Kidney capillary endothelial cell (primary cell): ENCODE results near the gene DOCK8.
"Not testable (repeated sequence)": the region's sequence is repeated elsewhere in the genome, so short reads cannot be mapped to it uniquely, and the experiment has no call there.

Experiments used
- DNase-seq: peaks from one replicate; pipeline ENCODE4 v3.0.0-alpha.2; 2018; ENCODE audit warnings: low spot score

Gene DOCK8

DNA sequence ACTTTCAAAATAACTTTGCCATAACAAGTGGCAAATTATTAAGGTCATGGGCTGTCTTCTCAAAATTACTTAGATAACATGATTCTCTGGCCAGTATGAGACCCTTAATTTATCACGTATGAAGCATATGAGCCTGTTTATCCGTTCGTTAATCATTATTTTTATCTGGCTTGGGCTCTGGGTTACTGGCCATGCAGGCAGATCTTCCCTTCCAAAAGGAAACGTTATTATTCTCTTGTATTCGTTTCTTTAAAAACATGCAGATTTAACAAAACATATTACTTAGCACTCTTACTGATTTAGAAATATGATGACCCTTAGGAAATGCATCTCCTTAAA is 148.6 kb downstream of the DOCK8 start:
- DNase-seq: no peak

DNA sequence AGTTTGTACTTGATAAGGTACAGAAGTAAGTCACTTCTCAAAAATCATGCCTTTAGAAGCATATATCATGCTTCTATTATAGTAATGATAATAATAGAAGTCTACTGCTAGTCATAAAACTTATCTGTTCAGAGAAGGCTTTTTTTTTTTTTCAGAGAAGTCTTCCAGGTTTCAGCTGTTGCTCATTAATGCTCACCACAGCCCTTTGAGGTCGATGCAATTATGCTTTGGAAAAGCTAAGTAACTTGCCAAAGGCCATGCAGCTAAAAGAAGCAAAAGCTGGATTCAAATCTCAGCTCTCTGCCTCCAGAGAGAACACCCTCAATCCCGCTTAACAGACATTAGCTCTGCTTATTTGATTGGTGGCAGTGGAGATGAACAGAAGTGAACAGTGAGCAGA is 150.8 kb downstream of the DOCK8 start:
- no peak for DNase-seq

DNA sequence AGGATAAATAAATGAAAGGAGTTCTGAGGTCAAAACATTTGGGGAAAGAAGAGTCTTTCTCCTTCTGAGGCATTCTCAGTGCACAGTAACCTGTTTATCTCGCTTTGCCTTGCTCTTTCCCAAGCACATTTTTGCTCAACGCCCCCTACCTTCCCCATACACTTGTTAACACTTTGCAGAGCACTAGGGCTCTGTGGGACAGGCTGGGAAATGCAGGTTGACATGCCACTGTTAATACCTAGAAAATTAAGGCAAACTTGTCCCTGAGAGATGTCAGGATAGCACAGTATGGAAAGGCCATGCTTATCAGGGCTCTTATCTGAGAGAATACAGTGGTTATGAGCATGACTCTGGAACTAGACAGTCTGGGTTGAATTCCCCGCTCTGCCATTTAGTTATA is 152.0 kb downstream of the DOCK8 start:
- no peak for DNase-seq

DNA sequence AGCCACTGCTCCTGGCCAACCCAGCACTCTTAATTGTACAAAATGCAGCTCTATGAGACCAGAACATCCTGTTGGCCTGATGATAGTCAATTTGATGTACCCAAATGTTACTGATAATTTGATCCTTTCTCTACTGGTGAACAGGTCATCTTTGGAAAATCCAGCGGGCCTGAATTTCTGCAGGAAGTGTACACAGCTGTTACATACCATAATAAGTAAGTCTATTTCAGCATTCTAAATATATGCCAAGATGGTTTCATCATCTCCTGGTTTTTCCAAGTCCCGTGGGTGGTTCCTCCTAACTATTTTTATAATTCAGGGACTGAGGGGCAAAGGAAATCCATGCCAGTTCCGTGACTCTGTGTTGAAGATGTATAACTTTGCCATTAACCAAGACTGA is 155.4 kb downstream of the DOCK8 start:
- no peak for DNase-seq

DNA sequence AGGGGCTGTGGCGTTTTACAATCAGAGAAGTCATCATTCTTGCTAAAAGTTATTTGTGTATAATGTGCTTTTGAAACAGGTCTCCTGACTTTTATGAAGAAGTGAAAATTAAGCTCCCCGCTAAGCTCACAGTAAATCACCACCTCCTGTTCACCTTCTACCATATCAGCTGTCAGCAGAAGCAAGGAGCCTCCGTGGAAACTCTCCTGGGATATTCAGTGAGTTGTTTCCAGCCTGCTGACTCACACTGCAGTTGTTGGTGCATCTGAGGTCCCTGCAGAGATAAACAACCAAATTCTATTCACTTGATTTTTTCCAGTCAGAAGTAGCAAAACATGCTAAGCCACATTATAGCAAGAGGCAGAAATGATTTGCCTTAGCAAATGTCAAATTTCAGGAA is 156.7 kb downstream of the DOCK8 start:
- DNase-seq: no peak

DNA sequence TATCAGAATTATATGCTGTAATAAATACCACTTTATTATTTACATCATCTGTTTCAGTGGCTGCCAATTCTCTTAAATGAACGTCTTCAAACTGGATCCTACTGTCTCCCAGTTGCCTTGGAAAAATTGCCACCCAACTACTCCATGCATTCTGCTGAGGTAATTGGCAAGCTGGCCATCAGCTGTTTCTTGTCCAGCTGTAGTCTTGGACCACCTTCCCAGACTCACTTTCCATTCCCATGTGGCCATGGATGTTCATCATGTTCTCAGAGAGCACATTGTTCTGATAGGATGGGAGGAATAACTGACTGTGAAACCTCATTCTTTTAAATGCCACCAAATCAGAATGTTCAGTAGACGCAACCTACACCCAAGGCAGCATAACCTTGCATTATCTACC is 157.5 kb downstream of the DOCK8 start:
- no peak for DNase-seq

DNA sequence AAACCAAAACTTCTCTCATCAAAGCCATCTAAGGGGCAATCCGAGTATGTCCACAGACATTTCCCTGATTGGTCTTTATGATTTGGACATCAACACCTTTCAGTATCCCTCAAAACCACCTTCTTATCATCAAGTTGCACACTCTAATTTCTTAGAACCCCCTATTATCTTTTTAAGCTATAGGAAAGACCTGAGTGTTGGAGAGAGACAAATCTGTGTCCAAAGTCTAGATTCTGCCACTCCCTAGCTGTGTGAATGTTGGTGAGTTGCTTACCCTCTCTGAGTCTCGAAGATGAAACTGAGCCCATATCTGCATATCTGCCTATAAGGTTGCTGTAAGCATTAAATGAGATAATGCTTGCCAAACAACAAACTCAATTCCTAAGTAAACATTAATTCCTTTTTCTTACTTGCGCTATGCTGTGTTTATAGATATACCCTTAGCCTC is 159.1 kb downstream of the DOCK8 start:
- DNase-seq: no peak

DNA sequence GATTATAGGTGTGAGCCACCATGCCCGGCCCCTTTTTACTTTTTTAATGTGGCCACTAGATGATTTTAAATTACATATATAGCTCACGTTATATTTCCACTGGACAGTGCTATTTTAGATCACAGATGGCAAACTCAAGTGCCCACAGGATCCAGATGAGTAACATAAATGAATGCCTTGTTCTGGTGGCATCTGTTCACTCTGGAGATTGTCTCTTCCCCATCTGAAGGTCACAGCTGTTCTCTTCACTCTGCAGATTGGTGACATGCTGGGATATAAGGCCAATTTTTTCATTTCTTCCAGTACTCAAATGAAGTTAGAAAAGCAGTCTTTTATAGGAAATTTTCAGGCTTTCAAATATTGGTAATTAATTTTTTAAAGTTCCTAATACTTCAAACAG is 160.1 kb downstream of the DOCK8 start:
- no peak for DNase-seq

DNA sequence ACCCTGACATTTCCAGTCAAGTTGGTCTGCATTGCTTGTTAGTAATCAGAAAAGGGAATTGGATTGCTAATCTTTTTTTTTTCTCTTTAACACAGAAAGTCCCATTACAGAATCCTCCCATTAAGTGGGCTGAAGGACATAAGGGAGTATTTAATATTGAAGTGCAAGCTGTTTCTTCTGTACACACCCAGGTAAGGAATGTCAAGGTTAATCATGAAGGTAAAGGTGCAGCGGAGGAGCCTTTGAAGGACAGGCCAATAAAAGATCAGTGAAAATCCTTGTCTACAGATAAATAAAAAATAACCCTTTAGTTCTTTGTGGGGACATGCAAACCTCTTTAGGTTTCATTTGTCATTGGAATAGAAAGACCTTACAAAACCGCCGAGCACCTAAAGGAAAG is 161.4 kb downstream of the DOCK8 start:
- no peak for DNase-seq

DNA sequence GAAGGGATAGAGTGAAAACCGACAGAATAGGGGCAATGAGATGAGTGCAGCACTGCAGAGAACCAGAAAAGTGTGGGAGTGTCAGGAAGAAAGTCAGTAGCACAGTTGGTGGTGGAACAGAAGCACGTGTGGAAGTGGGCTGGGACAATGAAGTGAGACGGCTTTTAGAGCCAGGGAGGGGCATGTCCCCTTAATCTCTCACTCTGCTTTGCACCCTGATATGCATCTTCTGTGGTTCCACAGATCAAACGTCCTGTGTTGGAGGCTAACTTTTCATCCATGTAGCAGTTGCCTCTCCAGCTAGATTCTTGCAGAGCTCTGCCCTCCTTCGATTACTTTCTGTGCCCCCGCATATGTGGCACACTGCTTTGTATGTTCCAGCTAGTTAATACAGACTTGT is 163.6 kb downstream of the DOCK8 start:
- DNase-seq: no peak

DNA sequence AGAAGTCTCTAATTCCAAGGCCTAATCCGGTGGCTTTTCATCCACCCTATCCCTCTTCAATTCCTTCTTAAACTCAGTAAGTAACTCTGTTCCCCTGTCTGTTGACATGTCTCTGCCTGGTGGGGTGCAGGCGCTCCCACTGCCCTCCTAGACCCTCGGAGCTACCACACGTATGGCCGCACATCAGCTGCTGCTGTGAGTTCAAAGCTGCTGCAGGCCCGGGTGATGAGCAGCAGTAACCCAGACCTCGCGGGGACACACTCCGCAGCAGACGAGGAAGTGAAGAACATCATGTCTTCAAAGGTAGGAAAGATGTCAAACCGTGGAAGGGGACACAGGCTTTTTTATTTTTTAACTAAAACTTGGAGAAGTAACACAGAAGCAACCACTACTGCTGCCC is 167.7 kb downstream of the DOCK8 start:
- DNase-seq: no peak

DNA sequence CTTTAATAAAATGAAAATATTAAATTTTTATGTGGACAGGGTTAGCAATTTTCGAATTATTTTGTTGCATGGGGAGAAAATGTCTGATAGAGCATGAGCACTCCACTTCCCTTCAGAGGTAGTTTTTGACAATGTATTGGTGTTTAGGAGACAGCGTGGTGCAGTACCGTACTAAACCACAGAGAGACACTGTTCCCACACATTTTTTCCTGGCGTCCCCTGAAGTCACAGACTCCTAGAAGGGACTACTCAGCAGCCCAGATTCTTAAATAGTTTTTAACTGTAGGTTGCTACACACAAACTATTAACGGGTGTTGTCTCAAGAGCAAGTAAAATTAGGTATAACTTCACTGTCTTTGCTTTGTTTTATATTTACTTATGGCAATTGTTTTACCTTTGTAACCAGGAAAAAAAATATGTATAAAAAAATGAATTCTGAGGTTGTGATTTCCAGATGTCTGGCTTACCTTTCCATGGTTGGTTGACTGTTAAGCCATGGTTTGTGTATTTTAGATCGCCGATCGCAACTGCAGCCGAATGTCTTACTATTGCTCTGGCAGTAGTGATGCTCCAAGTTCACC is 171.2 kb downstream of the DOCK8 start:
- peak; percentile 59 for DNase-seq

DNA sequence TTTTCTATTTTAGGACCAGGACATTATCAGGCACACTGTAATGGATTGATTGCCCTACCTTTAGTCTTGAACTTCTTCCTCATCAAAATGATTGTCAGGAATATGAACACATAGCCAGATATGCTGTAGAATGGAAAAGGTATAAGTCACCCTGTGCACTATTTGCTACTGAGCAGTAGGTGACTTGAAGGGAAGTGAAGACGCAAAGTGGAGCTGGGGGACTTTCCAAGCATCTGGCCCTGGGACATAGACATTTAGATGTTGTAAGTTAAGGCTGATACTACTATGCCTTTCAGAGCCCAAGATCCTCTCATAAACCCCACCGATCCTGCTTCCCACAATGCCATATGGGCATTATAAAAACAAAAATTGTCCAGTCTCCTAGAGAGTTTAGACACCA is 174.5 kb downstream of the DOCK8 start:
- no peak for DNase-seq

DNA sequence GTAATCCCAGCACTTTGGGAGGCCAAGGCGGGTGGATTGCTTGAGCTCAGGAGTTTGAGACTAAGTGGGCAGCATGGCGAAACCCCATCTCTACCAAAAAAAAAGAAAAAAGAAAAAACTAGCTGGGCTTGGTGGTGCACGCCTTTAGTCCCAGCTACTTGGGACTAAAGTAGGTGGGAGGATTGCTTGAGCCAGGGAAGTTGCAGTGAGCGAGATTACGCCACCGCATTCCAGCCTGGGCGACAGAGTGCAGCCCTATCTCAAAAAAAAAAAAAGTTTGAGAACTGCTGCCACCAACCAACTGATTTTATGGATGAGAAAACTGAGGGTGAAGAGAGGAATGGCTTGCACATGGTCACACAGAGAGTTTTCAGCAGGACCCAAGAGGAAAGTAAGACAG is 175.1 kb downstream of the DOCK8 start:
- no peak for DNase-seq

DNA sequence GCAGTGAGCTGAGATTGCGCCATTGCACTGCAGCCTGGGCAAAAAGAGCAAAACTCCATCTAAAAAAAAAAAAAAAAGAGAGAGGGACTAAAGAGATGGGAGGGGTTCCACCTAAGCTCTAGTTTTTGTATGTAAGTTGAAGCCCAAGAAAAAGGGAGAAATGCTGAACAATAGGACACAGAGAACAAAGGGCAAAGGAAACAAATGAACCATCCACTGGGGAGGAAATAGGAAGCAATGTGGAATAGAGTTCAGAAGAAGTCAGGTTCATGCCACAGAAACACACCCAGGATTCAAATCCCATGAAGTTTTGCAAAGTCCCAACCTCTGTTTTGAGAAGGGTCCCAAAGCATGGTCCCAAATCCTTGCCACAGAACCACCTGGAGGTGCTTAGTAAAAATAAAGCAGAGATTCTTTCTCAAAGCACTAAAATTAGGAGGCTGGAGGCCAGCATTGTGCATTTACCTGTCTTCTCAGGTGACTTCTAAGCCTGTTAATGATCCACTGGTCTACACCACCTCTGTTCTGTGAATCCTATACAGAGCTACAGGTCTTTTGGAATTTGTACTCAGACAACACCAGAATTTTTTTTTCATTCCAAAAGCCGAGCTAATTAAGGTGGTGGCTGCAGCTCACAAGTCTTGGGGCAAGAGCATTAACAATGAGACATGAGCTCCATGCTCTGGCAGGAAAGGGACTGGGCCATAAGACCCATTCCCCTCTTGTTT is 177.6 kb downstream of the DOCK8 start:
- DNase-seq: no peak

DNA sequence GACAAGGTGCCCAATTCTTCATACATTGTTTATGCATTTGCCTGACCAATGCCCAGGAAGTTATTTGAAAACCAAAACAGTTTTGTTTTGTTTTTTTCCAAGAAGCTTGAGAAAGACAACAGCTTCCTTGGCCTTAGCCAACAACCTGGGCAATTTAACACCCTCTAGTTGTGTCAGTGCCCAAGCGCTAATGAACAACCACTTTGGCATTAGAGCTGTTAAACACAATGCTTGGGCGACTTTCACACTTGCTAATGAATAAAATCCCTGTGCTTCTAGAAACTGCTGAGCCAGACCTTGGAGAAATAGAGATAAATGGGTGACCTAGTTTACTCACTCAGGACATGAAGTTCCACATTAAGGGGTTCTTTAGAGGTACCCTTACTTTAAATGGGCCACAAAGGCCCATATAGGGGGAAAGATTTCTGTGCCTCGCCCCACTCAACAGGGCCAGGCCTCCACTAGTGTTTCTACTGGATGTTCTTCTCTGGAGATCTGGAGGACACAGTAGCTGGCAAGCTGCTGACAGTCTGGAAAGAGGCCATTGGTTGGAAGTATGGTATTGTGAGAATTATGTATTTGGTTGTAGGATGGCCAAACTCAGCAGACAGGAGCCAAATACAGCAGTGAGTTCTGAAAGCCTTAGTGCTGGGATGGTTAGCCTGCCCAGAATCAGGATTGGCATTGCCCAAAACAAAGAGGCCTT is 179.8 kb downstream of the DOCK8 start:
- no peak for DNase-seq

DNA sequence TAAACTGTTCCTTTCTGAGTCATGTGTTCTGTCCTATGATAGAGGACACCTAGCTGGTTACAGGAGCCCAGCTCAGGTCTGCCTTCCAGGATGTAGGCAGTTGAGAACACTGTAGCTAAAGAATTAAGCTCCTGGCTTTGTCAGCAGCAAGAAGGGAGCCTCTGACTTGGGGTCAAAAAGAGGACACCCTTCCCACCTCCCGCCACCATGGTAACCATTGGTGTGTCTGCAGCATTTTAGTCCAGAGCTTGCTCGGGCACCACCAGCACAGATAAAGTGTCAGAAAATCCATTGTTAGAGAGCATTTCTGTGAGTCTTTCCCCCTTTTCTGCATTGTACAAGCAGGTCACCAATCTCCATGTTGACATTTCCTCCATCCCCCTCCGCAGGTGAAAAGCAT is 181.7 kb downstream of the DOCK8 start:
- no peak for DNase-seq

DNA sequence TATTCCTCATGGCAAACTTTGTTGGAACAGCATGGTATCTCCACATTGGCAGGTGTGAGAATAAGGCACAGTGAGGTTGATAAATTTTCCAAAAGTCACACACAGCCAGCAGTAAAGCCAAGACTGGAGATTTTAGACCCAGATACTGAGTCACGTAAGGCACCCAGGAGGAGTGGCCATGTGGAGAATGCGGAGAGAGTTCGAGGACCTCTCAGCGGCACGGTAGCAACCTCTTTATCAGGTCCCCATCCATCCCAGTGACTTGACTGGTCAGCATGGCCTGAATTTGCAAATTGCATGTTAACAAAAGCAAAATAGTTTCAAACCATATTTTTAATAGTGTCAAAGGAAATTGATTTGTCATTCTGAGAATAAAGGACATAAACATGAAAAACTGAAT is 183.4 kb downstream of the DOCK8 start:
- DNase-seq: no peak

DNA sequence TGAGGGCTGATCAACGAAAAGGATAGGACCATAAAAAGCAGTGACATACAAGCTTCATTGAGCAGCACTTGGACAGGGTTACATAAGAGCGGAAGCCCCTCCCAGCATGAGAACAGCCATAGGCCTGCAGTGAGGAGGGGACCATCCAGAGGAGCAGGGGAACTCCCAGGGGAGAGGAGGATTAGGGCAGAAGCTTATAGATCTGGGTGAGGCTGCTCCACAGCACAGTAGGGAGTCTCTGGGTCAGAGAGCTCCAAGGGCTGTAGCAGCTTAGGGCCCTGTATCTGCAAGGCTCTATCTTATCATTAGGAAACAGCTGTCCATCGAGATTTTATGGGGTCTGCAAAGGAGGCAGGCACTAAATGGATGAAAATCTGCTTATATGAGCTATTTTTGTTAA is 186.6 kb downstream of the DOCK8 start:
- DNase-seq: no peak

DNA sequence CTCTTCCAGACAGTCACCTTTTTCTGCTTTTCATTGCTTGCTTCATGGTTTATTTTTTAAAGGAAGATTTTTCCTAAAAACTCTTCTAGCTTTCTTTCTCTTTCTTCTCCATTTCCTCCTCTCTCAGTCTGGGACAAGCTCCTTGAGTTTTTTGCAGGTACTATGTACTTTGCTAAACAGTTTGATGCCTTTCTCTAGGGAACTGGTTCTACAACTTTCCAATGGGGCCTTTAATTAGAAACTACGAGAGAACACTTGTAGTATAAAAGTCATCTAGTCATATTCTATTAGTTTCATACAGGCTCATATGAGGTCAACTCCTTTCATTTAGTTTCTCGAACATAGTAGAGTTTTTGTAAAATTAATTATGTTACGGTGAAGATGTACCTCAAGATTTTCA is 189.6 kb downstream of the DOCK8 start:
- DNase-seq: no peak

DNA sequence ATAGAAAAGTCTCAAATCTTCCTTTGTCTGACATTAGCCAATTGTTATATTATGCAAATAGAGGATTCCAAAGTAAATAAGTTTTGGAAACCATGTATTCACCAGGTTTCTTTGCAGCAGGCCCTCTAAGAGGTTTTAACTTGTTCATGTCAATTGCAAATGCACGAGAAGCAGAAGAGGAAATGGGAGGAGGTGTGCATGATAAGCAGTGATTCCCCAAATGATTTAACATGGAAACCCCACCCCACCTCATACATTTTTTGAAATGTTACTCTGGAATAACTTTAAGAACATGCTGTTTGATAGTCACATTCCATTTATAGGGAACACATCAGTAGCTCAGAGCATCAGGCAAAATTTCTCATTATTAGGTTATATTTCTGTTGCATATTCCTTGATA is 190.7 kb downstream of the DOCK8 start:
- DNase-seq: no peak

DNA sequence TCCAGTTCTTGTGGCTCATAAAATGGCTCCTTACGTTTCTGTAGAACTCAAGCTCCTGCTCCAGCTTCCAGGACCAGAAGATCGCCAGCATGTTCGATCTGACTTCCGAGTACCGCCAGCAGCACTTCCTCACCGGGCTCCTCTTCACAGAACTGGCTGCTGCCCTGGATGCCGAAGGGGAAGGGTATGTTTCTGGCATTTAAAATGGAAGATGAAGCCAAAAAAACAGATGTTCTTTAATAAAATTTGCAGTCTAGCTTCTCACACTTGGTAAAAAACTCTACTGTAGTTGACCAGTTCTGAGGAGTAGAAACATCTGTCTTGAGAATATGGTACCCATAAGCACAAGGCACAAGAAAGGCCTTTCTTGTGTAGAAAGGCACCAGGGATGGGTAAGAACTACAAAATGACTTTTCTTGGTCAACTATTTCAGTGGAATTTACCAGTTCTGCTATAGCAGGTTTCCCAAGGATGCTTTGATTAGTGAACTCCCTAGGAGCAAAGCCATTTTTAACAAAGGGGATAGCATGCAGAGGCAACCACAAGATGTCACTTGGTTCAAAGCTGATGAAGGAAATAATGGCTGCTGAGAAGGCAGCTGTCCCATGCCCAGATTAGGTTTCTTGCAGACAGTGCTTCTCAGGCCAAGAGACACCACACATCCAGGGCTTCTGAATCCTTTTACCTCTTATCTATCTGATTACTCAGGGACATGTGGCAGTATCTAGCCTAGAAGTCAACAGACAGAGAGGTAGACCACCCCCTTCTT is 192.4 kb downstream of the DOCK8 start:
- no peak for DNase-seq

DNA sequence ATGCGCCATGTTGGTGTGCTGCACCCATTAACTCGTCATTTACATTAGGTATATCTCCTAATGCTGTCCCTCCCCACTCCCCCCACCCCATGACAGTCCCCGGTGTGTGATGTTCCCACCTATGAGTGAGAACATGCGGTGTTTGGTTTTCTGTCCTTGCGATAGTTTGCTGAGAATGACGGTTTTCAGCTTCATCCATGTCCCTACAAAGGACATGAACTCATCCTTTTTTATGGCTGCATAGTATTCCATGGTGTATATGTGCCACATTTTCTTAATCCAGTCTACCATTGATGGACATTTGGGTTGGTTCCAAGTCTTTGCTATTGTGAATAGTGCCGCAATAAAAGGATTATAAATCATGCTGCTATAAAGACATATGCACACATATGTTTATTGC is 195.0 kb downstream of the DOCK8 start:
- not testable (repeated sequence) for DNase-seq
